Measurements from ENCODE around the gene PTTG1IP.

The PTTG1IP gene

GRCh38 chr21:44899768-44900558 is 26.5 kb upstream of the PTTG1IP start:
- no peak for DNase-seq (ENCODE audit: low read depth)
- no peak overlapping the region for H3K4me3 ChIP-seq (ENCODE audit: low read depth, low read length)
- no peak for TF ChIP-seq CTCF (IDR thresholded peaks at IDR 0.05; ENCODE audit: low read depth, low read length, missing control alignments)
- in situ Hi-C loops (cut with HindIII; ENCODE audit: low sequenced_read_pairs), result no loop called here

- in situ Hi-C loops (cut with HindIII; ENCODE audit: low sequenced_read_pairs), result no loop called here
- TF ChIP-seq CTCF (IDR thresholded peaks at IDR 0.05; ENCODE audit: low read depth, low read length, missing control alignments), result no peak
- H3K4me3 ChIP-seq (ENCODE audit: low read depth, low read length), result no peak overlapping the region
These were observed 25.6 kb upstream of the PTTG1IP start for GRCh38 chr21:44898851-44899767.

GRCh38 chr21:44898011-44898488 is 24.6 kb upstream of the PTTG1IP start:
- in situ Hi-C loops (cut with HindIII; ENCODE audit: low sequenced_read_pairs), result no loop called here
- TF ChIP-seq CTCF (IDR thresholded peaks at IDR 0.05; ENCODE audit: low read depth, low read length, missing control alignments), result no peak
- no peak overlapping the region for H3K4me3 ChIP-seq (ENCODE audit: low read depth, low read length)
- no peak for DNase-seq (ENCODE audit: low read depth)

More at GRCh38 chr21:44898851-44899767, 25.6 kb upstream of the PTTG1IP start:
- no peak for DNase-seq (ENCODE audit: low read depth)

GRCh38 chr21:44897326-44898010 is 24.0 kb upstream of the PTTG1IP start:
- DNase-seq (ENCODE audit: low read depth), result no peak
- TF ChIP-seq CTCF (IDR thresholded peaks at IDR 0.05; ENCODE audit: low read depth, low read length, missing control alignments), result no peak
- H3K4me3 ChIP-seq (ENCODE audit: low read depth, low read length), result no peak overlapping the region
- in situ Hi-C loops (cut with HindIII; ENCODE audit: low sequenced_read_pairs), result no loop called here

- in situ Hi-C loops (cut with HindIII; ENCODE audit: low sequenced_read_pairs), result no loop called here
- no peak for DNase-seq (ENCODE audit: low read depth)
- H3K4me3 ChIP-seq (ENCODE audit: low read depth, low read length), result no peak overlapping the region
- TF ChIP-seq CTCF (IDR thresholded peaks at IDR 0.05; ENCODE audit: low read depth, low read length, missing control alignments), result no peak
These were observed 23.2 kb upstream of the PTTG1IP start for GRCh38 chr21:44896561-44897286.
